Stimulated activated CD8-positive, alpha-beta memory T cell treated with anti-CD3 and anti-CD28 coated beads, Interleukin-4, amount 100 ng/mL, for 4 hours (primary cell): ENCODE data around the gene NDOR1.
"Not testable (repeated sequence)": the region's sequence is repeated elsewhere in the genome, so short reads cannot be mapped to it uniquely, and the experiment has no call there.

Experiments
- DNase-seq, 2 donors: peaks; one replicate each; pipeline ENCODE4 v3.0.0-alpha.2; 2020; ENCODE audit warnings: low read depth in 2 of 2, low spot score in 1 of 2

The NDOR1 gene

GRCh38 chr9:137242269-137243203, 37.0 kb downstream of the NDOR1 start:
- no peak for DNase-seq

GRCh38 chr9:137243266-137243625, 37.7 kb downstream of the NDOR1 start:
- DNase-seq: not testable (repeated sequence)

- no peak for DNase-seq
Measured at GRCh38 chr9:137243626-137244485, 38.4 kb downstream of the NDOR1 start.

GRCh38 chr9:137244486-137245449, 39.3 kb downstream of the NDOR1 start:
- DNase-seq: no peak

- DNase-seq: no peak
Measured at GRCh38 chr9:137245450-137246421, 40.2 kb downstream of the NDOR1 start.

- DNase-seq: no peak
Measured at GRCh38 chr9:137247135-137247915, 41.8 kb downstream of the NDOR1 start.

- DNase-seq: no peak
Measured at GRCh38 chr9:137247916-137248175, 42.3 kb downstream of the NDOR1 start.

GRCh38 chr9:137250329-137251193, 45.1 kb downstream of the NDOR1 start:
- no peak for DNase-seq

GRCh38 chr9:137251194-137251461, 45.6 kb downstream of the NDOR1 start, which contains the start of gene STPG3:
STPG3 (plus strand) TSS chr9:137251286; CDS start chr9:137251287, 1 bp downstream.
- no peak for DNase-seq

- no peak for DNase-seq
Measured at GRCh38 chr9:137251490-137252268, 46.2 kb downstream of the NDOR1 start.

GRCh38 chr9:137252555-137253506, 47.3 kb downstream of the NDOR1 start:
- no peak for DNase-seq

GRCh38 chr9:137253717-137254623, 48.5 kb downstream of the NDOR1 start:
- DNase-seq: no peak

GRCh38 chr9:137254624-137255447, 49.3 kb downstream of the NDOR1 start, which contains the start of gene NELFB:
NELFB (plus strand) TSS chr9:137255327.
- DNase-seq: peak; percentile 90 to 91

- no peak for DNase-seq
Measured at GRCh38 chr9:137255448-137256114, 50.1 kb downstream of the NDOR1 start.
